ENCODE data around the gene GNAT2.

The GNAT2 gene

DNA sequence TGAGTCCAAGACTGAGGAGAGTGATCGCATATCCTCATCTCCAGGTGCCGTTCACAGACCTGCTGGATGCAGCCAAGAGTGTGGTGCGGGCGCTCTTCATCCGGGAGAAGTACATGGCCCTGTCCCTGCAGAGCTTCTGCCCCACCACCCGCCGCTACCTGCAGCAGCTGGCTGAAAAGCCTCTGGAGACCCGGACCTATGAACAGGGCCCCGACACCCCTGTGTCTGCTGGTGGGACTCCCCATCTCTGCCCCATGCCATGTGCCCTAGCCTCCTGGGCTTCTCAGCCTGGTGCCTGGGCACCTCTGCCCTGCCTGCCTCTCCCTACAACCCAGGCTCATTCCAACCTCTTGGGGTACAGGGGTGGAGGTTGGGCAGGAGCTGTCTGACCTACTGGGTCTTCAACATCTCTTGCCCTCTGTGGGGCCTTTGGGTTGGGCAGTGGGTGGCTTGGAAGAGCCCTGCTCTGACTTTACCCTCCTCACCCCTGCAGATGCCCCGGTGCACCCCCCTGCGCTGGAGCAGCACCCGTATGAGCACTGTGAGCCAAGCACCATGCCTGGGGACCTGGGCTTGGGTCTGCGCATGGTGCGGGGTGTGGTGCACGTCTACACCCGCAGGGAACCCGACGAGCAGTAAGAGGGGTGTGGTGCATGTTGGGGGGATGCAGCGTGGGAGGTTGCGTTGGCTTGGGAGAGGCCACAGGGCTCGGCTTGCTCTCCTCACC lies 7.4 kb upstream of the GNAT2 start:
- no peak overlapping the region for H3K27ac ChIP-seq (ENCODE audit: low read length)
- peaks cover 28% of the 10 kb centered on the region for H3K79me2 ChIP-seq (ENCODE audit: low read length)
- H3K27me3 ChIP-seq (ENCODE audit: low read depth, low read length), result no peaks in the 10 kb centered on the region
- no peak overlapping the region for H3K4me2 ChIP-seq (ENCODE audit: low read length)
- H4K20me1 ChIP-seq (ENCODE audit: insufficient read depth, low read length), result peaks cover 3% of the 10 kb centered on the region; the same call in 1 of the 2 replicates
- no peaks in the 10 kb centered on the region for H3K9me3 ChIP-seq (ENCODE audit: insufficient read depth, low read length)
- TF ChIP-seq, protein P1, sequence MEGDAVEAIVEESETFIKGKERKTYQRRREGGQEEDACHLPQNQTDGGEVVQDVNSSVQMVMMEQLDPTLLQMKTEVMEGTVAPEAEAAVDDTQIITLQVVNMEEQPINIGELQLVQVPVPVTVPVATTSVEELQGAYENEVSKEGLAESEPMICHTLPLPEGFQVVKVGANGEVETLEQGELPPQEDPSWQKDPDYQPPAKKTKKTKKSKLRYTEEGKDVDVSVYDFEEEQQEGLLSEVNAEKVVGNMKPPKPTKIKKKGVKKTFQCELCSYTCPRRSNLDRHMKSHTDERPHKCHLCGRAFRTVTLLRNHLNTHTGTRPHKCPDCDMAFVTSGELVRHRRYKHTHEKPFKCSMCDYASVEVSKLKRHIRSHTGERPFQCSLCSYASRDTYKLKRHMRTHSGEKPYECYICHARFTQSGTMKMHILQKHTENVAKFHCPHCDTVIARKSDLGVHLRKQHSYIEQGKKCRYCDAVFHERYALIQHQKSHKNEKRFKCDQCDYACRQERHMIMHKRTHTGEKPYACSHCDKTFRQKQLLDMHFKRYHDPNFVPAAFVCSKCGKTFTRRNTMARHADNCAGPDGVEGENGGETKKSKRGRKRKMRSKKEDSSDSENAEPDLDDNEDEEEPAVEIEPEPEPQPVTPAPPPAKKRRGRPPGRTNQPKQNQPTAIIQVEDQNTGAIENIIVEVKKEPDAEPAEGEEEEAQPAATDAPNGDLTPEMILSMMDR (IDR thresholded peaks at IDR 0.05; ENCODE audit: low read depth, low read length), result no peak
- peaks cover 8% of the 10 kb centered on the region for H3K36me3 ChIP-seq (replicated peaks; ENCODE audit: low read depth, low read length)
- H3K4me1 ChIP-seq (ENCODE audit: low read length), result no peaks in the 10 kb centered on the region
- no peak overlapping the region for H3K9ac ChIP-seq (ENCODE audit: low read length)
- no peak overlapping the region for H2AFZ ChIP-seq (ENCODE audit: low read depth, low read length)
- no peak overlapping the region for H3K4me3 ChIP-seq (ENCODE audit: low read length)

DNA sequence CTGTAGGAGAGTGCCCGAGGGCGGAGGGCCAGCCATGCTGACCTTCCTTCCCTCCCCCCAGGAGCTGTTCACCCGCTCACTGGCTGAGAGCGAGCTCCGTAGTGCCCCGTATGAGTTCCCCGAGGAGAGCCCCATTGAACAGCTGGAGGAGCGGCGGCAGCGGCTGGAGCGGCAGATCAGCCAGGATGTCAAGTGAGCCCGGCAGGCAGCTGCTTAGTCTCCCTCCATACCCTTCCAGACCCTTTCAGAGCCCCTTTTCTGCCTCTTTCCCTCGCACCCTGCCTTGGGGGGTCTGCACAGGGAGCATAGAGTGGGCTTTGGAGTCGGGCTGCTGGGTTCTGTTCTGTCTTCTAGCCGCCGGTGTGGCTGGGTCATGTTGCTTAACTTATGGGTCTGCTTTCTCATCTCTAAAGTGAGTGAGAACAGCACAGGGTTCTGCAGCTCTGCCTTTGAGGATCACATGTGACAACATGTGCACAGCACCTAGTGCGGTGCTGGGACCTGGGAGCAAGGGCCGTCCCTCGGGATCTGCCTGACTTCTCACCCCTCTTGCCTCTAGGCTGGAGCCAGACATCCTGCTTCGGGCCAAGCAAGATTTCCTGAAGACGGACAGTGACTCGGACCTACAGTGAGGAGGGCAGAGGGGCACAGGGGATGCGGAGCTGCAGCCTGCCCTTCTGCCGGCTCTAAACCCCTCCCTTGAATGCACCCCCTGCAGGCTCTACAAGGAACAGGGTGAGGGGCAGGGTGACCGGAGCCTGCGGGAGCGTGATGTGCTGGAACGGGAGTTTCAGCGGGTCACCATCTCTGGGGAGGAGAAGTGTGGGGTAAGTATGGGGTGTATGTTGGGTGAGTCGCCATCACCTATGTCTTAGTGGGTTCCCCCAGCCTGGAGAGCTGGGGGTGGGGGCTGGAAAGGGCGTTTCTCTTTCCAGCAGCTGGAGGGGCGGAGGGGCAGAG lies 6.5 kb upstream of the GNAT2 start:
- no peaks in the 10 kb centered on the region for H3K9me3 ChIP-seq (ENCODE audit: insufficient read depth, low read length)
- peaks cover 4% of the 10 kb centered on the region for H3K36me3 ChIP-seq (replicated peaks; ENCODE audit: low read depth, low read length)
- no peaks in the 10 kb centered on the region for H3K4me1 ChIP-seq (ENCODE audit: low read length)
- no peak overlapping the region for H3K4me3 ChIP-seq (ENCODE audit: low read length)
- H3K4me2 ChIP-seq (ENCODE audit: low read length), result no peak overlapping the region
- H3K27me3 ChIP-seq (ENCODE audit: low read depth, low read length), result no peaks in the 10 kb centered on the region
- no peak overlapping the region for H3K9ac ChIP-seq (ENCODE audit: low read length)
- no peak overlapping the region for H2AFZ ChIP-seq (ENCODE audit: low read depth, low read length)
- H3K27ac ChIP-seq (ENCODE audit: low read length), result no peak overlapping the region
- TF ChIP-seq, protein P1 (IDR thresholded peaks at IDR 0.05; ENCODE audit: low read depth, low read length), result no peak
- no peak for TF ChIP-seq EZH2phosphoT487 (IDR thresholded peaks at IDR 0.05; ENCODE audit: low read depth)
- peaks cover 37% of the 10 kb centered on the region for H3K79me2 ChIP-seq (ENCODE audit: low read length)
- peaks cover 7% of the 10 kb centered on the region; the same call in 1 of the 2 replicates for H4K20me1 ChIP-seq (ENCODE audit: insufficient read depth, low read length)

DNA sequence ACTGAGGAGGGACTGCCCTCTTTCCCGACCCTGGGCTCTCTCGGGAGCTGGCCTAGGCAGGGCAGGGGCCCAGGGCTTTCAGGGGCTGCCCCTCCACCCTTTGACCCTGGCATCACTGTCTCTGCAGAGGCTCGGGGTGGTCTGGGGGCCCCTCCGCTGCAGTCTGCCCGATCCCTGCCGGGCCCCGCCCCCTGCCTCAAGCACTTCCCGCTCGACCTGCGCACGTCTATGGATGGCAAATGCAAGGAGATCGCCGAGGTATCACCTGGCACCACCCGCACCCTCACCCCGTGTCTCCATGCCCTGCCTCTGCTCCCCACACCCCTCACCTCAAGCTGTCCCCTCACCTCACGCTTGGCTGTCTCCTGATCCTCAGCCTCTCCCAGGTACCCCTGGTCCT lies 5.8 kb upstream of the GNAT2 start:
- no peaks in the 10 kb centered on the region for H3K4me1 ChIP-seq (ENCODE audit: low read length)
- peaks cover 3% of the 10 kb centered on the region for H3K36me3 ChIP-seq (replicated peaks; ENCODE audit: low read depth, low read length)
- H4K20me1 ChIP-seq (ENCODE audit: insufficient read depth, low read length), result peaks cover 7% of the 10 kb centered on the region; the same call in 1 of the 2 replicates

More for the DNA sequence above, 5.8 kb upstream of the GNAT2 start:
- no peaks in the 10 kb centered on the region for H3K9me3 ChIP-seq (ENCODE audit: insufficient read depth, low read length)
- peaks cover 44% of the 10 kb centered on the region for H3K79me2 ChIP-seq (ENCODE audit: low read length)
- TF ChIP-seq EZH2phosphoT487 (IDR thresholded peaks at IDR 0.05; ENCODE audit: low read depth), result no peak
- TF ChIP-seq, protein P1 (IDR thresholded peaks at IDR 0.05; ENCODE audit: low read depth, low read length), result no peak
- H3K27me3 ChIP-seq (ENCODE audit: low read depth, low read length), result no peaks in the 10 kb centered on the region
- no peak overlapping the region for H3K4me3 ChIP-seq (ENCODE audit: low read length)
- H2AFZ ChIP-seq (ENCODE audit: low read depth, low read length), result no peak overlapping the region
- H3K27ac ChIP-seq (ENCODE audit: low read length), result no peak overlapping the region
- no peak overlapping the region for H3K4me2 ChIP-seq (ENCODE audit: low read length)
- H3K9ac ChIP-seq (ENCODE audit: low read length), result no peak overlapping the region

Data from OCI-LY3 (cell line).